DMS53 (cell line): ENCODE data around the gene BSPRY.
"Not testable (repeated sequence)": the region's sequence is repeated elsewhere in the genome, so short reads cannot be mapped to it uniquely, and the experiment has no call there.

Experiments
- DNase-seq: peaks from one replicate; lab custom pipeline; 2025; lab: John Stamatoyannopoulos, UW

Gene BSPRY

DNA sequence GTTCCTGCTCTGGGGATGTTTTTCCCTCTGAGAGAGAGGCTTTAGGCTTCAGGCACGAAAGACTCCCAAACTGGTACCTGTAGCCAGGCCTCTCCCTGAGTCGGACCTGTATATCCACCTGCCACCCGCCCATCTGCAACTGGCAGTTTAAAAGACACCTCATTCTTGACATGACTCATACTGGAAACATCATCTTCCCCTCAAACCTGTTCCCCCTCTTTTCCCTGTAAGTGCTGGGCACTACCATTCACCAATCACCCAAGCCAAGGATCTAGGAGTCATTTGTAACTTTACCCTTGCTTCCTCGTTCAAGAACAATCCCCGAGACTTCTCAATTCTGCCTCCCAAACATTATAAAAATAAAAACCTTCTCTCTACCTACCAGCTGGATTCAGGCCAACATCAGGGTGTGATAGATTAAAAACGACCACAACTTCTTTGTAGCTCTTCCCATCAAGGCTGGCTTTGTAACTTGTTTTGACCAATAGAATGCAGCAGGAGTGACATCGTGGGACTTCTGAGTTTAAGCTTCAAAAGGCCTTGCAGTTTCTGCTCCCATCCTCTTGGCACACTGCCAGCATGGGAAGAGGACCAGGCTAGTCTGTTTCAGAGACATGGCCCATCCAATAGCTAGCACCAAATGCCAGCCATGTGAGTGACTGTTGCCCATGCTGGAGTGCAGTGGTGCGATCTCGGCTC lies 7.5 kb upstream of the BSPRY start:
- DNase-seq = peak; percentile 81

DNA sequence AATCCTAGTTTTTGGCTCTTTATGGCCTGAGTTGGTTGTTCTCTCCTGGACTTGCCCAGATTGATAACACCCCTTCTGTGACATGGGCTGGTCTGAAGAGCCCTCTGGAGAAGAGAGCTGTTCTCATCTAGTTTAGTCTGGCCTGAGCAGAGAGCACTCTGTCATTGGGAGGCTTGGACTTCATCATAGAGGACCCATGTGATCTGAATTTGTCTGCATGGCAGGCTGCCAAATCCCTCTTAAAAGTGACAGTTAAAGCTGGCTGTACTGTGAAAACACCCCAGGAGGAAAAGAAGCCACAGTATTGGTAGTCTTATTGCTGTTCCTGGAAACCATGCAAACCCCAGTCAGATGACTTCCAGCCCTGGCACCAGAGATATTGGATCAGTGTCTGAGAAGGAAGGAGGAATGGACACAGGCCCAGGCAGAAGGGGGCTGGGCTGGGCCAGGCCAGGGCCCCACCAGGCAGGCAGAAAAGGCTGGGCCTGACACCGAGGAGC lies 5.6 kb upstream of the BSPRY start:
- peak; percentile 95 for DNase-seq

- DNase-seq = no peak
Observed at GRCh38 chr9:113345190-113345589, 4.2 kb upstream of the BSPRY start.

GRCh38 chr9:113345671-113346070 lies 3.7 kb upstream of the BSPRY start:
- no peak for DNase-seq

GRCh38 chr9:113348437-113348836 lies 904 bp upstream of the BSPRY start:
- DNase-seq = no peak

DNA sequence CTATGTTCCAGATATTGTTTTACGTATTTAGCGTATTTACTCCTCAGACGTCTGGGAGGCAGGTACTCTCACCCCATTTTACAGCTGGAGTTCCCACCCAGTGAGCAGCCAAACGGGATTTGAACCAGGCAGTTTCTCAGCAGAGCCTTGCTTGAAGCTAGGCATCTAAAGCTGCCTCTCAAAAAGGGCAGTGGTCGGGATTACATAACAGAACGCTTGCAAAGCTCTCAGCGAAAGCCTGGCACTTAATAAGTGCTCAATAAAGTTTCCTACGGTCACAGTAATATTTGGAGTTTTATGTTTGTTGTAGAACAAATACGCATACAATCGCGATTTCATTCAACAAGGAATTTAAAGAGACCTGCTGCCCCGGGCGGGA lies 286 bp upstream of the BSPRY start:
- DNase-seq = no peak

DNA sequence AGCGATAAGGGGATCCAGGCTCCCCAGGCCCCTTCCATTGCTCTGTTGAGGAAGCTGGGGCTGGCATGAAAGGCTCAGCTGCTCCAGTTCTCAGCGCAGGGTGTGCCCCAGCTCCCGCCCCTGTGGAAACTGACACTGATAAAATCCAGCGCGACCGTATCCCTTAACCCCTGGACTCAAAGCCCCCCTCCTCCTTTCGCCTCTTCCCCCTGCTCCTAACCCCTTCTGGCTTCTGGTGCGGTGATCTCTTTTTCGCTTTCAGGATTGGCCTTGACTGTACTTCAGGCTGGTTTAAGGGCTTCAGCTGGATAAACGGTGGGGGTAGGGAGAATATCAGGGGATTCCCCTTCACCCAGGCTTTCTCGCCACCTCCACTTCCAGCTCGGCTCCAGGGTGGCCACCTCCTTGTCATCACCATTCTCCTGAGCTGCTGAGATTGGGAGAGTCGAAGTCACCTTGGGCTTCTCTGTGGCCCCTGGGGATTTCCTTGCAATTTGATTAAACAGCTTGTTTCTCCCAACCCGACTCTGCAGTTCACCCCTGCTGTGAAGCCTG lies 843 bp downstream of the BSPRY start:
- DNase-seq = no peak

GRCh38 chr9:113350937-113351336 lies 1.6 kb downstream of the BSPRY start:
- DNase-seq = no peak

GRCh38 chr9:113352006-113352405 lies 2.7 kb downstream of the BSPRY start:
- peak; percentile 45 for DNase-seq

- peak; percentile 41 for DNase-seq
Observed at GRCh38 chr9:113352411-113352810, 3.1 kb downstream of the BSPRY start.

DNA sequence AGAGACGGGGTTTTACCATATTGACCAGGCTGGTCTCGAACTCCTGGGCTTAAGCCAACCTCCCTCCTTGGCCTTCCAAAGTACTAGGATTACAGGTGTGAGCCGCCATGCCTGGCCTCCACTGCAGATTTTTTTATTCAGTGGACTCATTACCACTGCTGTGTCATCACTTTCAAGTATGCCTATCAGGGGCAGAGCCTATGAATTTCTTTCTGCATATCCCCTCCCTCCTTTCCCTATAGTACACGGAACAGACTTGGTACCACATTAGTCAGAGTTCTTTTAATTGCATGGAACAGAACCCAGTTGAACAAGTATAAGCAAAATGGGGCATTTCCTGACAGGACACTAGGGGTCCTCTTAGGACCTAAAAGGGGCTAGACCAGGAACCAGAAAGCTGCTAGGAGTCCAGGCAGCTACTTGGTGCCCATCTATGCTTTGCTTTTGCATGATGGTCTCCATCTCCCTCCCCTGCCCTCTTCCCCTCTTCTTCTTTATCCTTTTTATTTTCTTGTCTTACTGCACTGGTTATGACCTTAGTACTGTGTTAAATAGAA lies 5.8 kb downstream of the BSPRY start:
- no peak for DNase-seq

DNA sequence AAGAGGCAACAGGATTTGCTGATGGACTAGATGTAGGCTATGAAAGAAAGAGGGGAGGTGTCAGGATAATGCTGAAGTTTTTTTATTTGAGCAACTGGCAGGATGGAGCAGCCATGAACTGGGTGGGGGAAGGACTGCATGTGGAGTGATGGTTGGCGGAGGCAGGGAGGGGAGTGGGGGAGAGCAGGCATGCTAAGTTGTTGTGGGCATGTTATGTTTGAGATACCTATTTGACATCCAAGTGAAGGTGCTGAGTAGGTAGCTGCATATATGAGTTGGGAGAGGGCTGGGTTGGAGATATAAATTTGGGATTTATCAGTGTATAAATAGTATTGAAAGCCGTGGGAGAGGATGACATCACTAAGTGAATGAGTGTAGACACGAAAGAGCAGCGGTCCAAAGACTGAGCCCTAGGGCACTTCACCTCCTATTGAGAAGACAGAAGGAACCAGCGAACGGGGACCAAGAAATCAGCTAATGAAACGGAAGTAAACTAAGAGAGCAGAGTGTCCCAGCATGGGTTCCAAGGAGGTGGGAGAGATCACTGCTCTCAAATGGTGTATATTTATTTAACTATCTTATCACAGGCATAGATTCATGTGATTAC lies 7.4 kb downstream of the BSPRY start:
- DNase-seq = no peak

GRCh38 chr9:113359385-113359784 lies 10.0 kb downstream of the BSPRY start:
- DNase-seq = no peak

DNA sequence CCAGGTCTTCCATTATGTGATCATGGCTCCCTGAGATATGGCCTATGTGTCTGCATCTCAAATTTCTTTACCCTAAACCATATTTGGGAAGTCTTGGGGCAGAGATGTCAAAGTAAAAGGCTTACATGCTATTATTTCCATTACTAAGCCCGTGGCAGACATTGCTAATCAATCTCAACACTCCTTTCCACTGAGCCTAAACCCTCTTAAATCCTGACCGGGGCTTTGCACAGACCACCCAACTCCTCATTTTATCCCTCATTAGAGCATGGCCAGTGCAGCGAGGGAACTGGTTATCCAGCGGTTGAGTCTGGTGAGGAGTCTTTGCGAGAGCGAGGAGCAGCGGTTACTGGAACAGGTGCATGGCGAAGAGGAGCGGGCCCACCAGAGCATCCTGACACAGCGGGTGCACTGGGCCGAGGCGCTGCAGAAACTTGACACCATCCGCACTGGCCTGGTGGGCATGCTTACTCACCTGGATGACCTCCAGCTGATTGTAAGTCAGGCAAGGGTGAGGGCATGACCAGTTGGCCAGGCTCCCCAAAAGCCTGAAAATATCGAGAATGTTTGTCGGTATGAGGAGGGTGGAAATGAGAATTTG lies 11.0 kb downstream of the BSPRY start:
- no peak for DNase-seq

DNA sequence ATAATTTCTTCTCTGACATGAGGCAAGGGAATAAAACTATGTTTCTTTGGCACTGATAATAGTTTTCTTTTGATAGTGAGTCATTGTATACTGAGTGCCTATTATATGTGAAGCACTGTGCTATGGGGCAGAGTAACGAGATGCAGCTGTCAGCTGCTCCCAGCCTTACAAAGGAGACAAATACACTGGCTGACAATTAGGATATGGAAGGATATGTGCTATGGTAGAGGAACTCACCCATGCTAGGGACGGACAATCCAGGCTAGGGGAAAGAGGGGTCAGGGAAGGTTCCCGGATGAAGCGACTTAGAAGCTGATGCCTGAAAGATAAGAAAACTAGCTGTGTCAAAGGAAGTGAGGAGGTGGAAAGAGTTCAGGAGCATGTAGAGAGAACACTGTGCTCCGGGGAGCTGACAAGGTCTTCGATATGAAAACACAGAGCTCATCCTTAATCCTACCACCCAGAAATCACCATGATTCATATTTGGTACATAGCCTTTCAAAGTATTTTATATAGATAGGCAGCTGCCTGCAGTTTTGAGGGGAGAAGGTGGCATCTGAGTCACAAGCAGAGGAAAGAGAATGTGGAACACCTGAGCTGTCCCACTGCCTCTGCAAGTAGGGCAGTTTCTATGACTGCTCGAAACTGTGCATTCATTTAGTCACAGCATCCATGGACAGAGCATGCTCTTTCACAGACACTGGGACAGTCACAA lies 12.1 kb downstream of the BSPRY start:
- no peak for DNase-seq

DNA sequence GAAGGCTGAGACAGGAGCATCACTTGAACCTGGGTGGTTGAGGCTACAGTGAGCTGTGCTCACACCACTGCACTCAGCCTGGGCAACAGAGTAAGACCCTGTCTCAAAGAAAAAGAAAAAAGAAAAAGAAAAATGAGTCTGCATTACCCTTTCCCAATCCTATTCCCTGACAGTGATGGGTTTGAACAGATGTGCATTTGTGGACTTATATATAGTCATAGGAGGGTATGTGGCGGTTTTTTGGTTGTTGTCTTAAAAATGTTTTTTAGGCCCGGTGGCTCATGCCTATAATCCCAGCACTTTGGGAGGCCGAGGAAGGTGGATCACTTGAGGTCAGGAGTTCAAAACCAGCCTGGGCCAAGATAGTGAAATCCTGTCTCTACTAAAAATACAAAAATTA lies 14.0 kb downstream of the BSPRY start:
- no peak for DNase-seq

GRCh38 chr9:113364951-113365350 lies 15.6 kb downstream of the BSPRY start:
- no peak for DNase-seq

GRCh38 chr9:113365652-113366051 lies 16.3 kb downstream of the BSPRY start:
- DNase-seq = not testable (repeated sequence)

DNA sequence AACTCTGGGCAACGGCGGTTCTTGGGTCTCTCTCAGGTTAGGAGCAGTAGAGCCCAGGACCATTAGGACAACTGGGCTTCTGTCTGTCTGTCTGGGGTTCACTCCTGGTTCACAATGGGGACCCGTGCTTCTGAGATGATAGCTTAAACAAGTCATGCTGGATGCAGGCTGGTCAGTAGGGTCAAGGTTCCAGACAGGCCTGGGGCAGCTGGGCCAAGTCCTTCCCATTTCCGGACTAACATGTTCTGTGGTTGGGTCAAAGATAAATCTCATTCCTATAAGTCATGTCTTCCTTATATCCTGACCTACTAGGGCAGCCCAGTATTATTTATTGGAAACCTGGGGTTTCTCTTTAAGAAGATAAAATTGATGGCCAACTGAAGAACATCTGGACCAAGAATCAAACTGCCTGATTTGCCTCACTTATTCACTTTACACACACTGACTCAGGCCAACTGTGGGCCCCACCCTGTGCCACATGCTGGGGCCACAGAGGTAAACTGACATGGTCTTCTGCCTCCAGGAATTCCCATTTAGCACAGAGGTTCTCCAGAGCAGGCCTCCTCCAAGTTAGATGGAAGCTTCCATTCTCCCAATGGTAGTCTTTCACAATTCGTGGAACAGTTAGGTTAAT lies 19.1 kb downstream of the BSPRY start:
- no peak for DNase-seq

DNA sequence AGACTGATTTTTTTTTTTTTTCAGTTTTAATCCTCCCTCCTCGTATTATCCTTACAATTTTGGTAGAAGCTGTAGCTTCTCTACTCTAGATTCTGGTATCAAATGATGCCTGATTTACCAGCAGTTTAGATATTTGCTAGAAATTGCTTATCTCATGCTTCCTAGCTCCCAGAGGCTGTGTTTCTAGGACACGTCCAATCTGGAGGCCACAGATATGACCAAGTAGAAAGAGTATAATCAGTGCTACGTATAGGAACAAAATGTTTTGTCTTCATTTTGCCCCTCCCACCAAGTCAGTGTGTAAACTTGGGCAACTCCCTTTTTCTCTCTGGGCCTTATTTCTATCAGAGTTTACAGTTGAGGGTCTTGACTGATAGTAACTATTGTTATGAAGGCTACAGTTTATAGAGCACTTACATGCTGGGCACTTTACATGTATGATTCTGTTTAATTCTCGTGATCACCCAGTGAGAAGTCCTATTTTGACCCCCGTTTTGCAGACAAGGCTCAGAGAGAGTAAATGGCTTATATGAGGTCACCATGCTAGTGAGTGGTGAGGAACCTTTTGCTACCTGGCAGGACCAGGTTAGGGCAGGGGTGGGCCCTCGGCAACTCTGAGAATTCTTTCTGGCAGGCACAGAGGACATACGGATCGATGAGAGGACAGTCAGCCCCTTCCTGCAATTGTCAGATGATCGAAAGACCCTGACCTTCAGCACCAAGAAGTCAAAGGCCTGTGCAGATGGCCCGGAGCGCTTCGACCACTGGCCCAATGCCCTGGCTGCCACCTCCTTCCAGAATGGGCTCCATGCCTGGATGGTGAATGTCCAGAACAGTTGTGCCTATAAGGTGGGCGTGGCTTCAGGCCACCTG lies 19.9 kb downstream of the BSPRY start:
- no peak for DNase-seq

DNA sequence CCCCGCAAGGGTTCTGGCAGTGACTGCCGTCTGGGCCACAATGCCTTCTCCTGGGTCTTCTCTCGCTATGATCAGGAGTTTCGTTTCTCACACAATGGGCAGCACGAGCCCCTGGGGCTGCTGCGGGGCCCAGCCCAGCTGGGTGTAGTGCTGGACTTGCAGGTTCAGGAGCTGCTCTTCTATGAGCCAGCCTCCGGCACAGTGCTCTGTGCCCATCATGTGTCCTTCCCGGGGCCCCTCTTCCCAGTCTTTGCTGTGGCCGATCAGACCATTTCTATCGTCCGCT lies 20.5 kb downstream of the BSPRY start:
- DNase-seq = no peak
